GM23338 (cell line): ENCODE data around the gene DHRS4L2. TPM values are rescaled to one million over a fixed set of nuclear protein-coding genes. Genes with fewer than 3 reads are reported as not detected.
"Not testable (repeated sequence)": the region's sequence is repeated elsewhere in the genome, so short reads cannot be mapped to it uniquely, and the experiment has no call there.

Experiments used
- ATAC-seq: fragments of 200-7000 bp; cut with Tn5 transposase; 3 replicates; pipeline ENCODE4 v1.9.1; 2020
- DNase-seq: peaks from one replicate; pipeline ENCODE4 v3.0.0-alpha.2; 2015; ENCODE audit warnings: low spot score
- H2AFZ ChIP-seq: fragments of 200-600 bp; sonication (generic); 2 replicates; pipeline ENCODE4 v1.8.0; 2016; ENCODE audit warnings: antibody characterized with exemption, mild to moderate bottlenecking, moderate library complexity
- H3F3A ChIP-seq: fragments of 200-600 bp; sonication (generic); replicated peaks from 2 replicates; pipeline ENCODE4 v1.8.0; 2017; ENCODE audit warnings: antibody characterized with exemption, mixed run types, low read depth
- H3K27ac ChIP-seq: fragments of 200-600 bp; sonication (generic); 2 replicates; pipeline ENCODE4 v1.6.1; 2016; ENCODE audit warnings: low read depth
- H3K27me3 ChIP-seq: fragments of 200-600 bp; sonication (generic); 2 replicates; pipeline ENCODE4 v1.8.0; 2016; ENCODE audit warnings: mild to moderate bottlenecking, mixed run types, moderate library complexity; ENCODE audit not compliant: insufficient read depth
- H3K36me3 ChIP-seq: fragments of 200-600 bp; sonication (generic); 2 replicates; pipeline ENCODE4 v1.8.0; 2016; ENCODE audit warnings: mild to moderate bottlenecking; ENCODE audit not compliant: insufficient read depth
- H3K4me1 ChIP-seq: fragments of 200-600 bp; sonication (generic); 2 replicates; pipeline ENCODE4 v1.8.0; 2016; ENCODE audit warnings: mild to moderate bottlenecking, moderate library complexity; ENCODE audit not compliant: insufficient read depth
- H3K4me2 ChIP-seq: fragments of 200-600 bp; sonication (generic); 2 replicates; pipeline ENCODE4 v1.7.1; 2017; ENCODE audit warnings: mixed run types
- H3K4me3 ChIP-seq: fragments of 200-600 bp; sonication (generic); 2 replicates; pipeline ENCODE4 v1.6.1; 2016; ENCODE audit warnings: mixed run types
- H3K79me2 ChIP-seq: fragments of 200-600 bp; sonication (generic); replicated peaks from 2 replicates; pipeline ENCODE4 v1.8.0; 2017; ENCODE audit warnings: mild to moderate bottlenecking; ENCODE audit not compliant: insufficient read depth
- H3K9me2 ChIP-seq: fragments of 200-600 bp; sonication (generic); 2 replicates; pipeline ENCODE4 v1.8.0; 2017; ENCODE audit not compliant: insufficient read depth
- H4K20me1 ChIP-seq: fragments of 200-600 bp; sonication (generic); replicated peaks from 2 replicates; pipeline ENCODE4 v1.8.0; 2017; ENCODE audit warnings: mild to moderate bottlenecking; ENCODE audit not compliant: insufficient read depth
- H3K27ac Mint-ChIP-seq: 2 replicates; pipeline ENCODE4 v1.8.0; 2020; ENCODE audit warnings: inconsistent platforms, mild to moderate bottlenecking, moderate library complexity, mixed read lengths
- H3K27me3 Mint-ChIP-seq: 3 replicates; pipeline ENCODE4 v1.8.0; 2022; ENCODE audit warnings: low read depth, mild to moderate bottlenecking, moderate library complexity, mixed read lengths, inconsistent platforms; ENCODE audit not compliant: insufficient read depth, poor library complexity
- H3K36me3 Mint-ChIP-seq: 3 replicates; pipeline ENCODE4 v1.8.0; 2021; ENCODE audit warnings: low read depth, mild to moderate bottlenecking, inconsistent platforms, moderate library complexity, mixed read lengths
- H3K4me1 Mint-ChIP-seq: 3 replicates; pipeline ENCODE4 v1.8.0; 2020; ENCODE audit warnings: mild to moderate bottlenecking, inconsistent platforms, mixed read lengths
- H3K4me3 Mint-ChIP-seq: 3 replicates; pipeline ENCODE4 v1.8.0; 2021; ENCODE audit warnings: moderate library complexity, mild to moderate bottlenecking, inconsistent platforms, mixed read lengths
- H3K9me3 Mint-ChIP-seq: 3 replicates; pipeline ENCODE4 v1.8.0; 2020; ENCODE audit warnings: moderate library complexity, mild to moderate bottlenecking, inconsistent platforms, mixed read lengths
- CREB1 ChIP-seq: fragments of 250-450 bp; sonication (Bioruptor Pico); IDR thresholded peaks from 2 replicates; pipeline ENCODE4 v1.5.0; 2020; ENCODE audit warnings: low read depth, mild to moderate bottlenecking, moderate library complexity
- CTCF ChIP-seq, 2 experiments: fragments of 200-600 bp in 1 of 2; sonication (generic) in 1 of 2; conservative IDR thresholded peaks; 2 replicates each; pipeline versions ENCODE4 v1.5.1 to v1.6.1; 2016 to 2017; ENCODE audit warnings: antibody characterized with exemption in 2 of 2, low read depth in 2 of 2, mild to moderate bottlenecking in 2 of 2, moderate library complexity in 1 of 2
- EZH2 ChIP-seq: fragments of 200-600 bp; sonication (generic); IDR thresholded peaks from one replicate; pipeline ENCODE4 v1.8.0; 2017; ENCODE audit warnings: antibody characterized with exemption, mild to moderate bottlenecking, low read depth; ENCODE audit not compliant: unreplicated experiment
- STAT1 ChIP-seq: IDR thresholded peaks from one replicate; pipeline ENCODE4 v1.6.1; 2016; ENCODE audit warnings: antibody characterized with exemption; ENCODE audit not compliant: unreplicated experiment
- ZNF114 ChIP-seq: fragments of 250-450 bp; sonication (Bioruptor Pico); IDR thresholded peaks from 2 replicates; pipeline ENCODE4 v1.5.0; 2020; ENCODE audit warnings: mild to moderate bottlenecking, moderate library complexity
- polyA plus RNA-seq: library from polyadenylated mRNA; unstranded; fragments of >200 nt; fragmentation: Nextera tagmentation; extraction: Ambion mirVana; gene quantifications from 2 replicates; pipeline ENCODE4 v1.2.1, GENCODE V29; 2016
- total RNA-seq: library from RNA; depleted of rRNA; stranded (reverse); fragments of >200 nt; shearing (Covaris generic); gene quantifications from 2 replicates; pipeline ENCODE4 v1.2.3, GENCODE V29; 2014

Gene DHRS4L2
- total and polyA plus RNA-seq, 2 experiments from 2014 or later, result 6.7 to 12.9 TPM

GRCh38 chr14:24049002-24049401, 60.3 kb downstream of the DHRS4L2 start:
- Mint-ChIP-seq H3K4me1 (peaks cover 26% of the 10 kb centered on the region), H3K27me3 (peaks cover 16% of the 10 kb centered on the region)
- H2AFZ ChIP-seq, DNase-seq, H3K4me2 ChIP-seq, H3K4me1 ChIP-seq, H3K9me3 Mint-ChIP-seq, H3K27me3 ChIP-seq, H3K4me3 ChIP-seq, H3K27ac Mint-ChIP-seq, H3K36me3 Mint-ChIP-seq, H3K4me3 Mint-ChIP-seq, H3K27ac ChIP-seq, H3F3A ChIP-seq, H4K20me1 ChIP-seq, H3K79me2 ChIP-seq, H3K36me3 ChIP-seq, ATAC-seq, H3K9me2 ChIP-seq: not testable (repeated sequence)

- Histone ChIP-seq H3K4me2 (peak overlapping the region; percentile 97), H3K4me3 (peak overlapping the region; percentile 92), H3K27ac (0 out of 2 replicates have a peak overlapping the region, but pooled peaks have one; percentile 19), H2AFZ (peak overlapping the region; percentile 91)
- H3K4me1 ChIP-seq, H3K27me3 ChIP-seq, DNase-seq, H3K79me2 ChIP-seq, H3K9me3 Mint-ChIP-seq, H3K9me2 ChIP-seq, H3F3A ChIP-seq, H3K36me3 ChIP-seq, H4K20me1 ChIP-seq: not testable (repeated sequence)
- Mint-ChIP-seq H3K27me3 (peaks cover 16% of the 10 kb centered on the region), H3K36me3 (peaks cover 12% of the 10 kb centered on the region; the same call in 2 of the 3 replicates), H3K4me1 (peaks cover 26% of the 10 kb centered on the region), H3K27ac (peak overlapping the region; percentile 69), H3K4me3 (peak overlapping the region; percentile 81)
- peak; percentile 1; the same call in 1 of the 3 replicates for ATAC-seq
Observed at GRCh38 chr14:24050753-24051152, 62.0 kb downstream of the DHRS4L2 start.

GRCh38 chr14:24051176-24051788, 62.6 kb downstream of the DHRS4L2 start:
- H3K4me3 Mint-ChIP-seq, result peak overlapping the region; percentile 81
- H3K36me3 Mint-ChIP-seq, result peaks cover 12% of the 10 kb centered on the region; the same call in 2 of the 3 replicates
- TF ChIP-seq STAT1 (no peak), CREB1 (CRISPR knock-in tag) (no peak), ZNF114 (CRISPR knock-in tag) (no peak), EZH2 (no peak), CTCF (conservative IDR thresholded peaks at IDR 0.05; ENCODE audit: low read depth in 2 of 2) (no peak)
- H2AFZ ChIP-seq, result peak overlapping the region; percentile 91
- peaks cover 16% of the 10 kb centered on the region for H3K27me3 Mint-ChIP-seq
- 0 out of 2 replicates have a peak overlapping the region, but pooled peaks have one; percentile 19 for H3K27ac ChIP-seq
- no peaks in the 10 kb centered on the region for H3K27me3 ChIP-seq
- H3K9me2 ChIP-seq, result no peaks in the 10 kb centered on the region
- DNase-seq (peak; percentile 52), ATAC-seq (peak; percentile 55)
- peak overlapping the region; percentile 69 for H3K27ac Mint-ChIP-seq
- H3K9me3 Mint-ChIP-seq, result no peaks in the 10 kb centered on the region
- H3K4me3 ChIP-seq, result peak overlapping the region; percentile 92
- no peaks in the 10 kb centered on the region for H3K79me2 ChIP-seq
- H3F3A ChIP-seq, result 0 out of 2 replicates have a peak, but pooled peaks cover 4% of the 10 kb centered on the region
- no peaks in the 10 kb centered on the region for H4K20me1 ChIP-seq
- H3K4me1 ChIP-seq, result peaks cover 9% of the 10 kb centered on the region; the same call in 1 of the 2 replicates
- H3K36me3 ChIP-seq, result no peaks in the 10 kb centered on the region
- peak overlapping the region; percentile 97 for H3K4me2 ChIP-seq
- peaks cover 26% of the 10 kb centered on the region for H3K4me1 Mint-ChIP-seq
